Fibroblast of upper back skin (primary cell): ENCODE measurements around the gene B3GNT8.
"Not testable (repeated sequence)": the region's sequence is repeated elsewhere in the genome, so short reads cannot be mapped to it uniquely, and the experiment has no call there.

Source experiments
- DNase-seq: peaks from one replicate; pipeline ENCODE4 v3.0.0-alpha.2; 2013

Gene B3GNT8

GRCh38 chr19:41381536-41381935 is 45.6 kb downstream of the B3GNT8 start:
- DNase-seq = not testable (repeated sequence)

GRCh38 chr19:41377977-41378709 is 49.0 kb downstream of the B3GNT8 start:
- DNase-seq = peak; percentile 25

GRCh38 chr19:41376998-41377365 is 50.2 kb downstream of the B3GNT8 start:
- no peak for DNase-seq

GRCh38 chr19:41376241-41376997 is 50.8 kb downstream of the B3GNT8 start, which contains the start of gene TMEM91:
TMEM91 (plus strand) TSS chr19:41376533; CDS start chr19:41378310, 1,777 bp downstream.
- no peak for DNase-seq
